Erythroblast (primary cell): ENCODE measurements around the gene ACTG2.
"Not testable (repeated sequence)": the region's sequence is repeated elsewhere in the genome, so short reads cannot be mapped to it uniquely, and the experiment has no call there.

Experiments
- DNase-seq, 2 experiments: peaks; one replicate each; lab custom pipeline; 2025; lab: John Stamatoyannopoulos, UW
- GATA1 ChIP-seq: IDR thresholded peaks from 2 replicates; pipeline ENCODE4 v1.6.1; 2011; ENCODE audit warnings: low read depth, mild to moderate bottlenecking, control low read depth, low read length, moderate library complexity
- POLR2A ChIP-seq: IDR thresholded peaks from 2 replicates; pipeline ENCODE4 v1.6.1; 2011; ENCODE audit warnings: mild to moderate bottlenecking, low read length

ACTG2 gene

GRCh38 chr2:73899801-73900336, 7.1 kb downstream of the ACTG2 start:
- no peak for TF ChIP-seq GATA1
- TF ChIP-seq POLR2A: no peak
- DNase-seq: no peak

- DNase-seq: no peak
- TF ChIP-seq GATA1 (no peak), POLR2A (no peak)
These were observed 8.3 kb downstream of the ACTG2 start for GRCh38 chr2:73901143-73901542.

DNA sequence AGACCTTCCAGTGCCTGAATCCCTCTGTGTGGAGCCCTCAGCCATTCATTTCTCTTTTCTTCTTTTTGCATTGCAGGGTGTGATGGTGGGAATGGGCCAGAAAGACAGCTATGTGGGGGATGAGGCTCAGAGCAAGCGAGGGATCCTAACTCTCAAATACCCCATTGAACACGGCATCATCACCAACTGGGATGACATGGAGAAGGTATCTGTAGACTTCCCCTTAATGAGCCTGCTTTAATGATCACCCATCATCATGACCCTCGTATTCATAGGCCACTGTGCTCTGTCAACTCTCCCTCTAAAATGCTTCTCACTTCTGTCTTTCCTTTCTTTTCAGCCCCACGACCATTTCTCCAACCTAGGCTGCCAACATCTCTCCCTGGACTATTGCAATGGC, 9.5 kb downstream of the ACTG2 start:
- no peak for TF ChIP-seq POLR2A
- no peak for TF ChIP-seq GATA1
- DNase-seq: no peak

- TF ChIP-seq POLR2A (no peak), GATA1 (no peak)
These were observed 10.5 kb downstream of the ACTG2 start for GRCh38 chr2:73903313-73903712.

GRCh38 chr2:73903949-73904613, 11.3 kb downstream of the ACTG2 start:
- DNase-seq: not testable (repeated sequence)

More at GRCh38 chr2:73903313-73903712, 10.5 kb downstream of the ACTG2 start:
- DNase-seq: no peak

DNA sequence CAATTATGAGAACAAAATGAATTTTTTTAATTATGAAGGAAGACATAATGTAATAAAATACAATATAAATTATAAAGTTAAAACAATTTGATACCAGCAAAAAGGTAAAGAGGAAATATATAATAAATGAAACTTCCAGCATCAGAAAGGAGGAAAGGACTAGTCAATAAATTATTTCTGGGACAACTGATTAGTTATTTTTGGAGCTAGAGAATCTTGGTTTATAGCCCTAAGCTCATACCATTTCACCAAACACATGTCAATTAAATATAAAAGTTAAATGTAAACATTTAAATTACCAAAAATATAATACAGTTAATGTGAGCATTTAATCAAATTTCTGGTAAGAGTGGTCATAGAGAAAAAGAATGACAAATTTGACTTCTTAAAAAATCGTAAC, 12.1 kb downstream of the ACTG2 start:
- no peak for DNase-seq
- no peak for TF ChIP-seq GATA1
- no peak for TF ChIP-seq POLR2A

- TF ChIP-seq POLR2A (no peak), GATA1 (no peak)
- no peak for DNase-seq
These were observed 14.2 kb downstream of the ACTG2 start for GRCh38 chr2:73906847-73907505.

DNA sequence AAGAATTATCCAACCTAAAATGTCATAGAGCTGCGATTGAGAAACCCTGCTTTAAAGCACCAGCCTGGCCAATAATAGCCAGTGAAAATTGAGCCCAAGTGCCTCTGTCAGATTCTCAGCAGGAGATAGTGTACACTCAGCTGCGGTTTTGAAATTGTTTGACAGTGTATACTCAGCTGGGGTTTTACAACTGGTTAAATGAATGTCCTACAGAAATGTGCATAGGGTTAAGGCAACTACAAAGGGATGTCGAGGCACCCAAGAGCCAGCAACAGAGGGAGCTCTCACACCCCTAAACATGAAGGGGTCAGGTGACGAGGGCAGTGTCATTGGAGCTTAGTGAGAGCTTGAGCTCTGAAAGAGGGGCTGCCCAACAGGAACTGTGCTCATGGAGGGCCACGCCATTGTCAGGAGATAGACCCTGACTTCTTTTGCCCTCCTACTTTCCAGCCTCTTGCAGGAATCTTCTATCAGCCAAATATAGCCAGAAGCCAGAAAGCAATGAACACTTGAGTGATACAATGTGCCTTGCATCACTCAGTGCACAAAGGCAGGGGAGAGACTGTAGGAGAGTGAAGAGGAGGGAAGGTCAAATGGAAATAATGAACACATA, 15.1 kb downstream of the ACTG2 start:
- DNase-seq: peak; percentile 65 to 77
- TF ChIP-seq GATA1 (no peak), POLR2A (no peak)

- no peak for DNase-seq
- no peak for TF ChIP-seq POLR2A
- TF ChIP-seq GATA1: no peak
These were observed 16.2 kb downstream of the ACTG2 start for GRCh38 chr2:73908689-73909652.

DNA sequence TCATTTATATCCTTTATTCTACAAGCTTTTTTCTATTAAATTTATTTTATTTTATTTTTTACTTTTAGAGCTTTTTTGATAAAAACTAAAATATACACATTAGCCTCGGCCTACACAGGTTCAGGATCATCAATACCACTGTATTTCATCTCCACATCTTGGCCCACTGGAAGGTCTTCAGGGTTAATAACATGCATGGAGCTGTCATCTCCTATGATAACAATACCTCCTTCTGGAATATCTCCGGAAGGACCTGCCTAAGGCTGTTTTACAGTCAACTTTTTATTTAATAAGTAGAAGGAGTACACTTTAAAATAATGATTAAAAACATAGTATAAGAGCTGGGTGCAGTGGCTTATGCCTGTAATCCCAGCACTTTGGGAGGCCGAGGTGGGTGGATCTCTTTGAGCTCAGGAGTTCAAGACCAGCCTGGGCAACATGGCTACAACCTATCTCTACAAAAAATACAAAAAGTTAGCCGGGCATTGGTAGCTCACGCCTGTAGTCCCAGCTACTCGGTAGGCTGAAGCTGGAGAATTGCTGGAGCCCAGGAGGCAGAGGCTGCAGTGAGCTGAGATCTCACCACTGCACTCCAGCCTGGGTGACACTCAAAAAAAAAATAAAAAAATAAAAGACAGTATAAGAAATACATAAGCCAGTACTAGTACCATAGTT, 18.2 kb downstream of the ACTG2 start:
- no peak for TF ChIP-seq GATA1

DNA sequence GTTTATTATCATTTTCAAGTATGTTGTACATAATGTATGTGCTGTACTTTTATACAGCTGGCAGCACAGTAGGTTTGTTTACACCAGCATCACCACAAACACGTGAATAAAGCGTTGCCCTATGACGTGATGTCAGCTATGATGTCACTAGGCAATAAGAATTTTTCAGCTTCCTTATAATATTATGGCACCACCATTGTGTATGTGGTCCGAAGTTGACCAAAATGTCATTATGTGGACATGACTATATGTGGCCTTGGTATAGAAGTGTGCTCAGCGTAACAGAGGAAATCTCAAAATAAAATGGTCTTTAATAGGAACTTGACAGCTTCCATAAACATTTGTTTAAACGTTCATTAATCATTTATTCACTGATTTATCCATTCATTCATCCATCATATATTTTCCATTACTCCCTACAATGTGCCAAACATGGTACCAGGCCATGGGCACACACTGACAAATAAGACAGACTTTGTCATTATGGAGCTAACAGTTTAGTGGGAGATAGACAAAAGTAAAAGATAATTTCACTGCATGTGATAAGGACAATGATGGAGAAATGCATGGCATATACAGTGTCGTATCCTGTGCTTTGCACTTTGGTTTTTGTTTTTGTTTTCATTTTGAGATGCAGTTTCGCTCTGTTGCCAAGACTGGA, 18.9 kb downstream of the ACTG2 start:
- no peak for DNase-seq
- TF ChIP-seq GATA1: no peak
- no peak for TF ChIP-seq POLR2A

More for the DNA sequence above, 18.2 kb downstream of the ACTG2 start:
- DNase-seq: no peak

DNA sequence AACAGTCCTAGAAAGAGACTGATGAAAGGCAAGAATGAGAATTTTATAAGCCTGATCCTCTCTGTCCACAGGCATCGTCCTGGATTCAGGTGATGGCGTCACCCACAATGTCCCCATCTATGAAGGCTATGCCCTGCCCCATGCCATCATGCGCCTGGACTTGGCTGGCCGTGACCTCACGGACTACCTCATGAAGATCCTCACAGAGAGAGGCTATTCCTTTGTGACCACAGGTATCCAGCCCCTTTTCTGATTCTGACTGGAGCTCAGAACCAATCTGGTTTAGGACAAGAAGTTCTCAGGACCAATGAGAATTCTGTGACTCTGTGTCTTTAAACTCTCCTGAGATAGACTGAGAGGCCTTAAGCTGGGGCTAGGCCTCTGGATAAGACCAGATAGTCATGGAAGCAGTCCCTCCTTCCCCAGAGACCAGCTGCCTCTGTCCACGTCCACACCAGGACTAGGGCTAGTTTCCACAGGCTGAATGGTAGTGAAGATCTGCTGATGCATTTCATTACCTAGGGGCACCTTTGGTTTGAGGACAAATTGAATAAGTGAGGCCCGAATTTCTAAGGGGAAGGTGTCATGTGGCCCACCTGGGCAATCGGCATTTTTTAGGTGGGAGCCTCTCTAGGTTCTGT, 20.7 kb downstream of the ACTG2 start:
- no peak for DNase-seq
- TF ChIP-seq POLR2A: no peak
- no peak for TF ChIP-seq GATA1
